Nephron (organoid): ENCODE results near the gene PTPRD.

Source experiments
- H3K27ac Mint-ChIP-seq, 3 experiments: 2 replicates each; pipeline ENCODE4 v1.8.0; 2020; ENCODE audit warnings: mixed read lengths in 3 of 3, mild to moderate bottlenecking in 2 of 3, moderate library complexity in 1 of 3
- H3K27me3 Mint-ChIP-seq: 2 replicates; pipeline ENCODE4 v1.8.0; 2021; ENCODE audit warnings: low read depth, mild to moderate bottlenecking, moderate library complexity, mixed read lengths
- H3K36me3 Mint-ChIP-seq: 2 replicates; pipeline ENCODE4 v1.8.0; 2020; ENCODE audit warnings: low read depth, mixed read lengths
- H3K4me1 Mint-ChIP-seq: 2 replicates; pipeline ENCODE4 v1.8.0; 2020; ENCODE audit warnings: mixed read lengths
- H3K4me3 Mint-ChIP-seq, 3 experiments: 2 replicates each; pipeline ENCODE4 v1.8.0; 2020; ENCODE audit warnings: mild to moderate bottlenecking in 3 of 3, mixed read lengths in 3 of 3, moderate library complexity in 2 of 3
- H3K9me3 Mint-ChIP-seq: 2 replicates; pipeline ENCODE4 v1.8.0; 2020; ENCODE audit warnings: mixed read lengths
- TF ChIP-seq, protein P1 (sequence below), 3 experiments: fragments of 200-600 bp; sonication (generic); IDR thresholded peaks; one replicate each; pipeline ENCODE4 v1.5.0; 2021; ENCODE audit warnings: antibody characterized with exemption in 3 of 3; ENCODE audit not compliant: unreplicated experiment in 3 of 3

PTPRD gene

GRCh38 chr9:8815931-8816330 is 1796.9 kb downstream of the PTPRD start:
- no peaks in the 10 kb centered on the region for H3K27me3 Mint-ChIP-seq
- TF ChIP-seq, protein P1, sequence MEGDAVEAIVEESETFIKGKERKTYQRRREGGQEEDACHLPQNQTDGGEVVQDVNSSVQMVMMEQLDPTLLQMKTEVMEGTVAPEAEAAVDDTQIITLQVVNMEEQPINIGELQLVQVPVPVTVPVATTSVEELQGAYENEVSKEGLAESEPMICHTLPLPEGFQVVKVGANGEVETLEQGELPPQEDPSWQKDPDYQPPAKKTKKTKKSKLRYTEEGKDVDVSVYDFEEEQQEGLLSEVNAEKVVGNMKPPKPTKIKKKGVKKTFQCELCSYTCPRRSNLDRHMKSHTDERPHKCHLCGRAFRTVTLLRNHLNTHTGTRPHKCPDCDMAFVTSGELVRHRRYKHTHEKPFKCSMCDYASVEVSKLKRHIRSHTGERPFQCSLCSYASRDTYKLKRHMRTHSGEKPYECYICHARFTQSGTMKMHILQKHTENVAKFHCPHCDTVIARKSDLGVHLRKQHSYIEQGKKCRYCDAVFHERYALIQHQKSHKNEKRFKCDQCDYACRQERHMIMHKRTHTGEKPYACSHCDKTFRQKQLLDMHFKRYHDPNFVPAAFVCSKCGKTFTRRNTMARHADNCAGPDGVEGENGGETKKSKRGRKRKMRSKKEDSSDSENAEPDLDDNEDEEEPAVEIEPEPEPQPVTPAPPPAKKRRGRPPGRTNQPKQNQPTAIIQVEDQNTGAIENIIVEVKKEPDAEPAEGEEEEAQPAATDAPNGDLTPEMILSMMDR (IDR thresholded peaks at IDR 0.05; ENCODE audit: unreplicated experiment in 3 of 3): no peak
- peaks cover 49% of the 10 kb centered on the region for H3K4me1 Mint-ChIP-seq
- H3K36me3 Mint-ChIP-seq: peaks cover 33% of the 10 kb centered on the region
- H3K27ac Mint-ChIP-seq: peak overlapping the region; percentile 70 to 91 (median 77)
- no peak overlapping the region for H3K4me3 Mint-ChIP-seq
- no peaks in the 10 kb centered on the region for H3K9me3 Mint-ChIP-seq

GRCh38 chr9:8815219-8815618 is 1797.6 kb downstream of the PTPRD start:
- Mint-ChIP-seq H3K36me3 (peaks cover 40% of the 10 kb centered on the region), H3K27me3 (no peaks in the 10 kb centered on the region), H3K9me3 (no peaks in the 10 kb centered on the region), H3K4me1 (peaks cover 52% of the 10 kb centered on the region), H3K4me3 (no peak overlapping the region), H3K27ac (peak overlapping the region; percentile 70 to 91 (median 77))
- TF ChIP-seq, protein P1 (IDR thresholded peaks at IDR 0.05; ENCODE audit: unreplicated experiment in 3 of 3): no peak

GRCh38 chr9:8812888-8813287 is 1799.9 kb downstream of the PTPRD start:
- H3K27ac Mint-ChIP-seq: peak overlapping the region; percentile 28 to 56 (median 32)
- TF ChIP-seq, protein P1 (IDR thresholded peaks at IDR 0.05; ENCODE audit: unreplicated experiment in 3 of 3): no peak
- H3K36me3 Mint-ChIP-seq: peaks cover 37% of the 10 kb centered on the region

GRCh38 chr9:8809741-8810140 is 1803.1 kb downstream of the PTPRD start:
- H3K27me3 Mint-ChIP-seq: no peaks in the 10 kb centered on the region
- peak overlapping the region in 1 of 3 experiments; percentile 27 for H3K4me3 Mint-ChIP-seq

More at GRCh38 chr9:8812888-8813287, 1799.9 kb downstream of the PTPRD start:
- peaks cover 66% of the 10 kb centered on the region for H3K4me1 Mint-ChIP-seq
- no peaks in the 10 kb centered on the region for H3K9me3 Mint-ChIP-seq
- H3K4me3 Mint-ChIP-seq: no peak overlapping the region
- H3K27me3 Mint-ChIP-seq: no peaks in the 10 kb centered on the region

DNA sequence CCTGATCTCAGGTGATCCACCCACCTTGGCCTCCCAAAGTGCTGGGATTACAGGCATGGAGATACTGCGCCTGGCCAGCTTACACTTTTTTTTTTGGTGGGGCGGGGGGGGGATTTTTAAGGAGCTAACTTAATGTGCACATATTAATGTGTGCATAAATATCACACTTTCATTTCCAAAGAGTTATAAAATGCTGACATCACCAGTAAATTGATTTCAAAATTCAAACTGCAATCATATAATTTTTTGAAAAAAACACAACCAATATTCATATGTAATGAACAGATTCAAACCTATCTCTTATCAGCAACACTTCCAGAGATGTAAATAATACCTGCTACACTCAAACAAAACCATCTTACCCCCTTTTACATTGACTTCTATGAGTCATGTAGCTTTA is 1806.7 kb downstream of the PTPRD start:
- Mint-ChIP-seq H3K27ac (no peak overlapping the region), H3K27me3 (no peaks in the 10 kb centered on the region), H3K9me3 (no peaks in the 10 kb centered on the region), H3K36me3 (peaks cover 18% of the 10 kb centered on the region), H3K4me3 (no peak overlapping the region), H3K4me1 (peaks cover 49% of the 10 kb centered on the region)
- TF ChIP-seq, protein P1 (IDR thresholded peaks at IDR 0.05; ENCODE audit: unreplicated experiment in 3 of 3): no peak

More at GRCh38 chr9:8809741-8810140, 1803.1 kb downstream of the PTPRD start:
- H3K4me1 Mint-ChIP-seq: peaks cover 62% of the 10 kb centered on the region
- peaks cover 38% of the 10 kb centered on the region for H3K36me3 Mint-ChIP-seq
- H3K9me3 Mint-ChIP-seq: no peaks in the 10 kb centered on the region
- TF ChIP-seq, protein P1 (IDR thresholded peaks at IDR 0.05; ENCODE audit: unreplicated experiment in 3 of 3): no peak
- H3K27ac Mint-ChIP-seq: peak overlapping the region in 2 of 3 experiments; percentile 6 to 55

GRCh38 chr9:8804613-8805012 is 1808.2 kb downstream of the PTPRD start:
- TF ChIP-seq, protein P1 (IDR thresholded peaks at IDR 0.05; ENCODE audit: unreplicated experiment in 3 of 3): no peak
- no peaks in the 10 kb centered on the region for H3K9me3 Mint-ChIP-seq
- peaks cover 47% of the 10 kb centered on the region for H3K4me1 Mint-ChIP-seq
- no peaks in the 10 kb centered on the region for H3K27me3 Mint-ChIP-seq
- peaks cover 8% of the 10 kb centered on the region for H3K36me3 Mint-ChIP-seq
- no peak overlapping the region for H3K4me3 Mint-ChIP-seq
- peak overlapping the region in 1 of 3 experiments; percentile 7 for H3K27ac Mint-ChIP-seq
